Measurements from ENCODE around the gene FAM193A.
"Not testable (repeated sequence)": the region's sequence is repeated elsewhere in the genome, so short reads cannot be mapped to it uniquely, and the experiment has no call there.

The FAM193A gene

DNA sequence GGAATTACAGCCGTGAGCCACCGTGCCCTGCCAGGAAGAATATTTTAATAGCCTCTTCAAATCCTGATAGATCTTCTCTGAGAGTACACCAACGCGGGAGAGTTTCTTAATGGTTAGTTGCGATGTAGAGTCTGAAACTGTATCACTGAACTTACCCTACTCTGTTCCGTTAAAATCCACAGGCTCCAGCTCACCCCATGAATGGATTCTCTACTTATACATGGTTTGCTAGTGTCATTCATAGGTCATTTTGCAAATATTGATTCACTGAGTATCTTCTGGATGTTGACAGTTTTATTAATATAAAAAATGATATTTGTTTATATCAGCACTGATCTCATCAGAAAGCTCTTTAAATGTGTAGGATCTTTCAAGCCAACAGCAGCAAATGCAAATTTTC, 99.9 kb downstream of the FAM193A start:
- ATAC-seq (ENCODE audit: low read depth) (no peak), DNase-seq (ENCODE audit: low spot score) (no peak)
- H3K4me1 ChIP-seq (ENCODE audit: insufficient read depth, poor library complexity, severe bottlenecking): no peaks in the 10 kb centered on the region
- H3K27me3 ChIP-seq (ENCODE audit: insufficient read depth, poor library complexity, severe bottlenecking): no peaks in the 10 kb centered on the region
- TF ChIP-seq, protein P1, sequence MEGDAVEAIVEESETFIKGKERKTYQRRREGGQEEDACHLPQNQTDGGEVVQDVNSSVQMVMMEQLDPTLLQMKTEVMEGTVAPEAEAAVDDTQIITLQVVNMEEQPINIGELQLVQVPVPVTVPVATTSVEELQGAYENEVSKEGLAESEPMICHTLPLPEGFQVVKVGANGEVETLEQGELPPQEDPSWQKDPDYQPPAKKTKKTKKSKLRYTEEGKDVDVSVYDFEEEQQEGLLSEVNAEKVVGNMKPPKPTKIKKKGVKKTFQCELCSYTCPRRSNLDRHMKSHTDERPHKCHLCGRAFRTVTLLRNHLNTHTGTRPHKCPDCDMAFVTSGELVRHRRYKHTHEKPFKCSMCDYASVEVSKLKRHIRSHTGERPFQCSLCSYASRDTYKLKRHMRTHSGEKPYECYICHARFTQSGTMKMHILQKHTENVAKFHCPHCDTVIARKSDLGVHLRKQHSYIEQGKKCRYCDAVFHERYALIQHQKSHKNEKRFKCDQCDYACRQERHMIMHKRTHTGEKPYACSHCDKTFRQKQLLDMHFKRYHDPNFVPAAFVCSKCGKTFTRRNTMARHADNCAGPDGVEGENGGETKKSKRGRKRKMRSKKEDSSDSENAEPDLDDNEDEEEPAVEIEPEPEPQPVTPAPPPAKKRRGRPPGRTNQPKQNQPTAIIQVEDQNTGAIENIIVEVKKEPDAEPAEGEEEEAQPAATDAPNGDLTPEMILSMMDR (IDR thresholded peaks at IDR 0.05; ENCODE audit: poor library complexity, severe bottlenecking): no peak
- no peak overlapping the region for H3K4me3 ChIP-seq (ENCODE audit: severe bottlenecking)
- H3K36me3 ChIP-seq (ENCODE audit: low read depth): peaks cover 71% of the 10 kb centered on the region
- H3K9me3 ChIP-seq (ENCODE audit: severe bottlenecking): no peaks in the 10 kb centered on the region
- no peak overlapping the region for H3K27ac ChIP-seq (ENCODE audit: poor library complexity, severe bottlenecking)

DNA sequence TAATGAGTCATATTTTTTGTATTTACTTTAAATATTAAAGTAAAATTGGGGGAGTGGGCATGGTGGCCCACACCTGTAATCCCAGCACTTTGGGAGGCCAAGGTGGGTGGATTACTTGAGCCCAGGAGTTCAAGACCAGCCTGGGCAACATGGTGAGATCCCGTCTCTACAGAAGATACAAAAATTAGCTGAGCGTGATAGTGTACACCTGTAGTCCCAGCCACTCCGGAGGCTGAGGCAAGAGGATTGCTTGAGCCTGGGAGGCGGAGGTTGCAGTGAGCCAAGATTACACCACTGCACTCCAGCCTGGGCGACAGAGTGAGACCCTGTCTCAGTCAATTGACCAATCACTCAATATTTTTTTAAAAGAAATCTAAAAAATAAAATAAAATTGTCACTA, 100.5 kb downstream of the FAM193A start:
- peaks cover 68% of the 10 kb centered on the region for H3K36me3 ChIP-seq (ENCODE audit: low read depth)

DNA sequence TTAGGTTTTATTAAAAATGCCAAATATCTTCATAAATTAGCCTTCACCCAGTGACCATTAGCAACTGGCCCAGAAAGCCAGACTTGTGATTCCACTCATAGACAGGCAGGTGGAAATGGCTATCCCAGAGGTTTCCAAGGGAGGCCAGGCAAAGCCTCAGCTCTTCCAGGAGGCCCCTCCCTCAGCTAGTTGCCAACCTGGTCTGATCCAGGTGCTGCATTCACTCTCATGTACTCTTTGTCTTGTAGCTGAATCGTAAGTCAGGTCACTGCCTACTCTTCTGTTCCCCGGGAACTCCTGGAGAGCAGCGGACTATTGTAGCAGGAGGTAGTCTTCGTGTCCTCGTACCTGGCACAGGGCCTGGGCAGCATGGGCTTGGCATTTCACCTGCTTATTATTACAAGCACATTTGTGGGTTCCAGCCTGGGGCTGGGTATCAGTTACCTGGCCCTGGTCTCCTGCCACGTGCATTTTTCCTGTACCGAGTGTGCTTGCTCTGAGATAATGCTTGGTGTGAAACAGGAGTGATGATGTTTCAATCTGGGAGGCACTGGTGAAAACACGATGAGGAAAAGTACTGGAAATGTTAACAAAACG, 101.6 kb downstream of the FAM193A start:
- TF ChIP-seq, protein P1 (IDR thresholded peaks at IDR 0.05; ENCODE audit: poor library complexity, severe bottlenecking): no peak

More for the DNA sequence above, 100.5 kb downstream of the FAM193A start:
- H3K4me3 ChIP-seq (ENCODE audit: severe bottlenecking); H3K27ac ChIP-seq (ENCODE audit: poor library complexity, severe bottlenecking); ATAC-seq (ENCODE audit: low read depth); H3K4me1 ChIP-seq (ENCODE audit: insufficient read depth, poor library complexity, severe bottlenecking); H3K27me3 ChIP-seq (ENCODE audit: insufficient read depth, poor library complexity, severe bottlenecking); DNase-seq (ENCODE audit: low spot score); H3K9me3 ChIP-seq (ENCODE audit: severe bottlenecking): not testable (repeated sequence)

DNA sequence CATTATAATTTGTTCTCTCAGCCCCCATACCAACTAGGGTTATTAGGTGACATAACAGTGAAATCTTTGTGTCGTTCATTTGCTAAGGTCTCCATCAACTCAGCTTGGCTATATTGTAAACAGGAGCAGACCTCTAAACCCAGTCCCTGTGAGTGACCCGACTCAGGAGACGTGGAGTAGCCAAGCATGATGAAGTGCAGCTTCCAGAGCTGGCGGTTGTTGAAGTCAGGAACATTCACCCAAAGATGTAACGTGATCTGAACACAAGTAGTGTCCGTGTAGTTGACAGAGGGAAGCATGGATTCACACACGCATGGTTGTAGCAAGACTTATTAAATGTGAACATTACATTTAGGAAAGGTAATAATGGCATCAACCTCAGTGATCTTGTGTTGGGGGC, 102.3 kb downstream of the FAM193A start:
- no peaks in the 10 kb centered on the region for H3K9me3 ChIP-seq (ENCODE audit: severe bottlenecking)
- TF ChIP-seq, protein P1 (IDR thresholded peaks at IDR 0.05; ENCODE audit: poor library complexity, severe bottlenecking): no peak
- no peaks in the 10 kb centered on the region for H3K4me1 ChIP-seq (ENCODE audit: insufficient read depth, poor library complexity, severe bottlenecking)
- H3K27me3 ChIP-seq (ENCODE audit: insufficient read depth, poor library complexity, severe bottlenecking): no peaks in the 10 kb centered on the region
- no peak overlapping the region for H3K27ac ChIP-seq (ENCODE audit: poor library complexity, severe bottlenecking)
- no peak overlapping the region for H3K4me3 ChIP-seq (ENCODE audit: severe bottlenecking)
- H3K36me3 ChIP-seq (ENCODE audit: low read depth): peaks cover 66% of the 10 kb centered on the region
- ATAC-seq (ENCODE audit: low read depth): no peak
- no peak for DNase-seq (ENCODE audit: low spot score)

More for the DNA sequence above, 101.6 kb downstream of the FAM193A start:
- Histone ChIP-seq H3K9me3 (ENCODE audit: severe bottlenecking) (no peaks in the 10 kb centered on the region), H3K27ac (ENCODE audit: poor library complexity, severe bottlenecking) (no peak overlapping the region), H3K27me3 (ENCODE audit: insufficient read depth, poor library complexity, severe bottlenecking) (no peaks in the 10 kb centered on the region), H3K4me3 (ENCODE audit: severe bottlenecking) (no peak overlapping the region), H3K36me3 (ENCODE audit: low read depth) (peaks cover 62% of the 10 kb centered on the region), H3K4me1 (ENCODE audit: insufficient read depth, poor library complexity, severe bottlenecking) (no peaks in the 10 kb centered on the region)
- ATAC-seq (ENCODE audit: low read depth) (no peak), DNase-seq (ENCODE audit: low spot score) (no peak)

DNA sequence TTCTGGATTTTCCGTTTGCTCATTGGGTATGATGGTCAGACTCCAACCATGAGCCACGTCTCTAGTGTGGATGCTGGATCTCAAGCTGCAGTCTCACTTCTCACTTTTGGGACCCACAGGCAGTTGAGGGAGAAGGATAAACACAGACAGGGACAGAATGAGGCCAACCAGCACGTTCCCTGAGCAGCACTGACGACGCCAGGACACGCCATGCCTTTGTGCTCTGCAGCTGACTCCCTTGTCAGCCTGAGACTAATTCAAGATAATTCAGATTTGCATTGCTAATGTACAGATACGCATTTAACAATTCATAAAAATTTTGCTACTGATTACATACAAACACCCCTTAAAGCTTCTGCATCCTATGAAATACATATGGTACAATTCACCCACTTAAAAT, 106.5 kb downstream of the FAM193A start:
- peaks cover 67% of the 10 kb centered on the region for H3K36me3 ChIP-seq (ENCODE audit: low read depth)

More for the DNA sequence above, 106.5 kb downstream of the FAM193A start:
- H3K27me3 ChIP-seq (ENCODE audit: insufficient read depth, poor library complexity, severe bottlenecking): no peaks in the 10 kb centered on the region
- H3K9me3 ChIP-seq (ENCODE audit: severe bottlenecking): no peaks in the 10 kb centered on the region
- no peak for DNase-seq (ENCODE audit: low spot score)
- H3K4me1 ChIP-seq (ENCODE audit: insufficient read depth, poor library complexity, severe bottlenecking): no peaks in the 10 kb centered on the region
- no peak overlapping the region for H3K4me3 ChIP-seq (ENCODE audit: severe bottlenecking)
- no peak overlapping the region for H3K27ac ChIP-seq (ENCODE audit: poor library complexity, severe bottlenecking)
- TF ChIP-seq, protein P1 (IDR thresholded peaks at IDR 0.05; ENCODE audit: poor library complexity, severe bottlenecking): no peak
- no peak for ATAC-seq (ENCODE audit: low read depth)
